Endodermal cell (in vitro differentiated cells): ENCODE results near the gene BNC2. TPM values are rescaled to one million over a fixed set of nuclear protein-coding genes. Genes with fewer than 3 reads are reported as not detected.

Experiments used
- DNase-seq: peaks from one replicate; pipeline ENCODE4 v3.0.0-alpha.2; 2017
- H3K27ac ChIP-seq: 2 replicates; pipeline ENCODE4 v1.5.1; 2013; ENCODE audit warnings: mild to moderate bottlenecking, low read depth, low read length, moderate library complexity
- H3K27me3 ChIP-seq: 2 replicates; pipeline ENCODE4 v1.6.1; 2013; ENCODE audit warnings: mild to moderate bottlenecking, low read length, moderate library complexity; ENCODE audit not compliant: insufficient read depth, control insufficient read depth, poor library complexity, severe bottlenecking
- H3K36me3 ChIP-seq: 2 replicates; pipeline ENCODE4 v1.7.0; 2013; ENCODE audit warnings: mild to moderate bottlenecking, low read length, moderate library complexity; ENCODE audit not compliant: control insufficient read depth, insufficient read depth
- H3K4me1 ChIP-seq: one replicate; pipeline ENCODE4 v1.7.0; 2013; ENCODE audit warnings: low read length; ENCODE audit not compliant: control insufficient read depth, insufficient read depth
- H3K4me3 ChIP-seq: 2 replicates; pipeline ENCODE4 v1.5.1; 2013; ENCODE audit warnings: mild to moderate bottlenecking, low read length, moderate library complexity
- H3K9ac ChIP-seq: 2 replicates; pipeline ENCODE4 v1.6.1; 2013; ENCODE audit warnings: mild to moderate bottlenecking, low read length, moderate library complexity; ENCODE audit not compliant: poor library complexity, severe bottlenecking; ENCODE audit errors: extremely low read depth
- H3K9me3 ChIP-seq: 2 replicates; pipeline ENCODE4 v1.6.1; 2013; ENCODE audit warnings: mild to moderate bottlenecking, low read length, moderate library complexity; ENCODE audit not compliant: control insufficient read depth
- H3K27ac Mint-ChIP-seq: 2 replicates; pipeline ENCODE4 v1.8.0; 2020; ENCODE audit warnings: mixed read lengths
- H3K27me3 Mint-ChIP-seq: 2 replicates; pipeline ENCODE4 v1.8.0; 2021; ENCODE audit warnings: mild to moderate bottlenecking, mixed read lengths; ENCODE audit not compliant: insufficient read depth
- H3K36me3 Mint-ChIP-seq: 2 replicates; pipeline ENCODE4 v1.8.0; 2020; ENCODE audit warnings: low read depth, mixed read lengths
- H3K4me1 Mint-ChIP-seq: 2 replicates; pipeline ENCODE4 v1.8.0; 2020; ENCODE audit warnings: mixed read lengths
- H3K4me3 Mint-ChIP-seq: 2 replicates; pipeline ENCODE4 v1.8.0; 2020; ENCODE audit warnings: mild to moderate bottlenecking, moderate library complexity, mixed read lengths
- H3K9me3 Mint-ChIP-seq: 2 replicates; pipeline ENCODE4 v1.8.0; 2020; ENCODE audit warnings: mild to moderate bottlenecking, mixed read lengths
- whole genome bisulfite sequencing, 2 experiments: methylation state at CpG; one replicate each; pipeline versions ENCODE4 v1.1.5 to v1.1.7; 2013; ENCODE audit warnings: missing lambda C conversion rate in 2 of 2, mixed read lengths in 1 of 2; ENCODE audit not compliant: insufficient coverage in 1 of 2, insufficient read length in 1 of 2; 5-methylcytosine and 5-hydroxymethylcytosine counted together
- total RNA-seq, 2 donors: library from RNA; stranded (reverse); fragmentation: NEBNext Ultra II Directional in 1 of 2; extraction: Animal tissue kit (Norgen Biotek cat#: 25700) in 1 of 2; gene quantifications; 2 replicates in 1 of 2; 3 replicates in 1 of 2; pipeline ENCODE4 v1.2.1, GENCODE V29; 2021
- TF ChIP-seq, protein P1 (sequence below): fragments of 200-600 bp; sonication (generic); conservative IDR thresholded peaks from 2 replicates; pipeline ENCODE4 v1.5.0; 2021; ENCODE audit warnings: antibody characterized with exemption, mild to moderate bottlenecking

The BNC2 gene
- total RNA-seq, 2 donors from 2014 or later, result 3.0 to 10.5 TPM

DNA sequence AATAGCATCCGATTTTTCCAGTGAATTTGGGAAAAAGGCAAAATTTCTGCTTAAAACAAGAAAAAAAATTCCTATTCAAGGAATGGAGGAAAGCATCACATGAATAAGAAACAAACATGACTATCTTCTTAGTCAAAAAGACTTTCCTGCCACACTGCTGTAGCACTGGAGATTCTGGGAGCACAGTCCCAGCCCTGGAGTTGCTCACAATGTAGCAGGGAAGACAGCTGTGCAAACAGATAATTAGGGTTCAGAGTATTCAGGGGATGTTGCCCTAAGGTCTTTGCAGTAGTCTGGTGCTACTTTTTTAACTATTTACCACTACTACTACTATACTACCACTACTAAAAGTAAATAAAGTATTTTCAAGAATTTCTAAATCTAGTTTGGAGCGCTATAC is 86.5 kb downstream of the BNC2 start:
- H3K36me3 ChIP-seq, result no peaks in the 10 kb centered on the region
- Mint-ChIP-seq H3K27ac (no peak overlapping the region), H3K36me3 (no peaks in the 10 kb centered on the region), H3K4me3 (no peak overlapping the region), H3K27me3 (no peaks in the 10 kb centered on the region), H3K4me1 (peaks cover 2% of the 10 kb centered on the region), H3K9me3 (no peaks in the 10 kb centered on the region)
- no peaks in the 10 kb centered on the region for H3K9me3 ChIP-seq
- TF ChIP-seq, protein P1, sequence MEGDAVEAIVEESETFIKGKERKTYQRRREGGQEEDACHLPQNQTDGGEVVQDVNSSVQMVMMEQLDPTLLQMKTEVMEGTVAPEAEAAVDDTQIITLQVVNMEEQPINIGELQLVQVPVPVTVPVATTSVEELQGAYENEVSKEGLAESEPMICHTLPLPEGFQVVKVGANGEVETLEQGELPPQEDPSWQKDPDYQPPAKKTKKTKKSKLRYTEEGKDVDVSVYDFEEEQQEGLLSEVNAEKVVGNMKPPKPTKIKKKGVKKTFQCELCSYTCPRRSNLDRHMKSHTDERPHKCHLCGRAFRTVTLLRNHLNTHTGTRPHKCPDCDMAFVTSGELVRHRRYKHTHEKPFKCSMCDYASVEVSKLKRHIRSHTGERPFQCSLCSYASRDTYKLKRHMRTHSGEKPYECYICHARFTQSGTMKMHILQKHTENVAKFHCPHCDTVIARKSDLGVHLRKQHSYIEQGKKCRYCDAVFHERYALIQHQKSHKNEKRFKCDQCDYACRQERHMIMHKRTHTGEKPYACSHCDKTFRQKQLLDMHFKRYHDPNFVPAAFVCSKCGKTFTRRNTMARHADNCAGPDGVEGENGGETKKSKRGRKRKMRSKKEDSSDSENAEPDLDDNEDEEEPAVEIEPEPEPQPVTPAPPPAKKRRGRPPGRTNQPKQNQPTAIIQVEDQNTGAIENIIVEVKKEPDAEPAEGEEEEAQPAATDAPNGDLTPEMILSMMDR, result no peak
- H3K4me1 ChIP-seq, result no peaks in the 10 kb centered on the region
- WGBS, 2 experiments, result 98 to 100% methylated on average over 1 to 2 of the region's 2 CpGs
- DNase-seq, result no peak
- H3K27ac ChIP-seq, result no peak overlapping the region
- no peaks in the 10 kb centered on the region for H3K27me3 ChIP-seq
- no peak overlapping the region for H3K4me3 ChIP-seq
- H3K9ac ChIP-seq, result no peak overlapping the region

DNA sequence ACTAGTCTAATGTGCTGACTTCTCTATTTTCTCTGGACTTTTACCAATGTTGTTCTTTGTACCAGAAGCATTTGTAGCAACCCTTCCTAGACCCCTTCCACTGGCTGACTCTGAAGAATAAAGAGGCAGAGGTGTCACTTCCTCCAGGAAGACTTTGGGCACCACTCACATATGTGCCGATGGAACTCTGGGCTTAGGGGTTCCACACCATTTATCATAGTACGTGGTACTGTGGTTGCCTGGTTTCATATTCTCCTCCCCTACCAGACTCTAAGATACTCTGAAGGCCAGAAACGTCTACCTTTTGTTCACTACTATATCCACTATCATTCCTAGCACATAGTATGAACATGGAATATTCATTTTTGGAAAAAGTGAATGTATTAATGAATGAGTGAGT is 88.0 kb downstream of the BNC2 start:
- TF ChIP-seq, protein P1, result no peak
- DNase-seq, result no peak
- no peak overlapping the region for H3K4me3 Mint-ChIP-seq
- no peak overlapping the region for H3K27ac ChIP-seq
- no peaks in the 10 kb centered on the region for H3K36me3 Mint-ChIP-seq
- no peak overlapping the region for H3K4me3 ChIP-seq
- H3K27ac Mint-ChIP-seq, result no peak overlapping the region
- peaks cover 2% of the 10 kb centered on the region for H3K4me1 Mint-ChIP-seq
- no peaks in the 10 kb centered on the region for H3K27me3 Mint-ChIP-seq
- H3K9me3 Mint-ChIP-seq, result no peaks in the 10 kb centered on the region
- no peaks in the 10 kb centered on the region for H3K36me3 ChIP-seq
- no peak overlapping the region for H3K9ac ChIP-seq
- no peaks in the 10 kb centered on the region for H3K4me1 ChIP-seq
- H3K9me3 ChIP-seq, result no peaks in the 10 kb centered on the region
- WGBS, 2 experiments, result 91% methylated on average over 3 of the region's 3 CpGs; no CpG with 5 or more reads in 1 of the 2 experiments
- H3K27me3 ChIP-seq, result no peaks in the 10 kb centered on the region

DNA sequence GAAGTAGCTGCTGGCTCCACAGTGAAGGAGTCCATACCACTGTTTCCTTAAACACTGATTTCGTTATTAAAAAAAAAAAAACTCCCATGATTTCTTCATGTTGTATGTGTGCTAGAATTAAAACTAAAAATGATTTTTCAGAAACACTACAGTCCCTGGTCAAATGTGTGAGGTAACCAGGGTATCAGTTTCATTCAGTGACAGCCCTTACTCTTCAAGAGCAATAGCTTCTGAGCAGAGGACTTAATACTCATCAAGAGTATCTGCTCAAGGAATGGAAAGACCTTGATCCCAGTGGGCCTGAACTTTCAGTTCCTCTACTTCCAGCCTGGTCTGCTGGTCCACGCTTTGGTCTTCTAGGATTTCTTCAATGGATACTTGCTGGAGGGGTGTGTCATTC is 95.1 kb downstream of the BNC2 start:
- DNase-seq, result no peak
- H3K4me1 Mint-ChIP-seq, result peaks cover 2% of the 10 kb centered on the region
- no peaks in the 10 kb centered on the region for H3K27me3 ChIP-seq
- no peak overlapping the region for H3K9ac ChIP-seq
- TF ChIP-seq, protein P1, result no peak
- H3K4me3 Mint-ChIP-seq, result no peak overlapping the region
- no peaks in the 10 kb centered on the region for H3K36me3 Mint-ChIP-seq
- no peaks in the 10 kb centered on the region for H3K36me3 ChIP-seq
- 79% methylated on average over 1 of the region's 2 CpGs; no CpG with 5 or more reads in 1 of the 2 experiments for WGBS, 2 experiments
- no peak overlapping the region for H3K27ac ChIP-seq
- H3K27me3 Mint-ChIP-seq, result no peaks in the 10 kb centered on the region
- no peak overlapping the region for H3K27ac Mint-ChIP-seq
- no peak overlapping the region for H3K4me3 ChIP-seq
- no peaks in the 10 kb centered on the region for H3K9me3 ChIP-seq
- H3K4me1 ChIP-seq, result no peaks in the 10 kb centered on the region
- H3K9me3 Mint-ChIP-seq, result no peaks in the 10 kb centered on the region
